NB4 (cell line): Measurements from ENCODE around the gene PLPPR1.

Source experiments
- CTCF ChIP-seq: IDR thresholded peaks from one replicate; pipeline ENCODE4 v1.5.1; 2012; ENCODE audit warnings: low read depth, low read length
- MYC ChIP-seq: IDR thresholded peaks from 2 replicates; pipeline ENCODE4 v1.6.1; 2011; ENCODE audit warnings: low read depth, low read length
- POLR2A ChIP-seq: IDR thresholded peaks from 2 replicates; pipeline ENCODE4 v1.6.1; 2011; ENCODE audit warnings: mild to moderate bottlenecking; ENCODE audit not compliant: insufficient read length; ENCODE audit errors: extremely low read depth
- TF ChIP-seq, protein P1 (sequence below): IDR thresholded peaks from 2 replicates; pipeline ENCODE4 v1.6.1; 2011; ENCODE audit warnings: low read depth, low read length

GRCh38 chr9:101167490-101168134 lies 139.1 kb downstream of the PLPPR1 start:
- TF ChIP-seq MYC (no peak), CTCF (no peak), POLR2A (no peak)
- TF ChIP-seq, protein P1, sequence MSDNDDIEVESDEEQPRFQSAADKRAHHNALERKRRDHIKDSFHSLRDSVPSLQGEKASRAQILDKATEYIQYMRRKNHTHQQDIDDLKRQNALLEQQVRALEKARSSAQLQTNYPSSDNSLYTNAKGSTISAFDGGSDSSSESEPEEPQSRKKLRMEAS: no peak
